Fibroblast of skin of left quadriceps (primary cell): ENCODE results near the gene TAF9B.
"Not testable (repeated sequence)": the region's sequence is repeated elsewhere in the genome, so short reads cannot be mapped to it uniquely, and the experiment has no call there.

Experiments used
- DNase-seq, 2 experiments: peaks; one replicate each; pipeline ENCODE4 v3.0.0-alpha.2; 2013; ENCODE audit warnings: low read depth in 2 of 2

TAF9B gene

GRCh38 chrX:78116365-78116764 lies 23.1 kb downstream of the TAF9B start:
- no peak for DNase-seq

- DNase-seq = no peak
Observed at GRCh38 chrX:78111140-78111931, 28.1 kb downstream of the TAF9B start.

- DNase-seq = no peak
Observed at GRCh38 chrX:78109458-78109857, 30.0 kb downstream of the TAF9B start.

GRCh38 chrX:78106651-78106986 lies 32.8 kb downstream of the TAF9B start:
- DNase-seq = no peak

GRCh38 chrX:78105944-78106650 lies 33.4 kb downstream of the TAF9B start:
- no peak for DNase-seq

- DNase-seq = no peak
Observed at GRCh38 chrX:78104447-78105176, 34.8 kb downstream of the TAF9B start.

- DNase-seq = peak; percentile 92 to 95
Observed at GRCh38 chrX:78103623-78104446, 35.6 kb downstream of the TAF9B start, which contains the start of gene PGK1. TSS of gene PGK1 (plus strand) at chrX:78104248. CDS start at chrX:78104341, 93 bp downstream.

GRCh38 chrX:78103001-78103622 lies 36.3 kb downstream of the TAF9B start:
- DNase-seq = no peak

- DNase-seq = no peak
Observed at GRCh38 chrX:78102091-78102490, 37.4 kb downstream of the TAF9B start.

- DNase-seq = no peak
Observed at GRCh38 chrX:78098108-78098507, 41.3 kb downstream of the TAF9B start.

- DNase-seq = peak in 1 of 2 experiments; percentile 13
Observed at GRCh38 chrX:78092296-78092695, 47.2 kb downstream of the TAF9B start.

GRCh38 chrX:78081413-78081812 lies 58.0 kb downstream of the TAF9B start:
- not testable (repeated sequence) for DNase-seq
